ENCODE data around the gene NFIA. TPM values are rescaled to one million over a fixed set of nuclear protein-coding genes. Genes with fewer than 3 reads are reported as not detected.

NFIA gene
- total RNA-seq, 2 experiments from 2014 or later: 0.80 to 5.4 TPM

DNA sequence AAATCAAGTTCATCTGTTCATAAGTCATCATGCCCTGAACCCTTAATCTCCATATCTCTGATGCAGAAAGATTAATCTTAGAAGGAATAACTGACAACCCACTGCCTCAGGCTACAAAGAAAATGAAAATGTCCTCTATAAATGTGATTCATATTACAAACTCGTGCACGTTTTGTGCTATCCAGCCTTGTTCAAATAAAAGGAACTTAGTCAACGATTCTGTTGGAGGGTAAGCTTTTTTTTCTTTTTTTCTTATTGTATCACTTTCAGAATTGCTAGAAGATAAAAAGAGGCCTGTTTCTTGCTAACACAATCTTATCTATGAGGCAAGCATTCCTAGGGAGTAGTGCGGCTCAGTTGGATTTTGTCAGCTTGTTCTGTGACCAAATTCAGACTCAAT, 414.1 kb downstream of the NFIA start:
- ATAC-seq (no peak), DNase-seq (no peak)
- CTCF ChIA-PET: no interaction called here
- Mint-ChIP-seq H3K27ac (no peak overlapping the region), H3K9me3 (ENCODE audit: low read depth) (no peaks in the 10 kb centered on the region), H3K27me3 (peaks cover 25% of the 10 kb centered on the region), H3K4me1 (no peaks in the 10 kb centered on the region), H3K4me3 (no peak overlapping the region), H3K36me3 (no peaks in the 10 kb centered on the region)

DNA sequence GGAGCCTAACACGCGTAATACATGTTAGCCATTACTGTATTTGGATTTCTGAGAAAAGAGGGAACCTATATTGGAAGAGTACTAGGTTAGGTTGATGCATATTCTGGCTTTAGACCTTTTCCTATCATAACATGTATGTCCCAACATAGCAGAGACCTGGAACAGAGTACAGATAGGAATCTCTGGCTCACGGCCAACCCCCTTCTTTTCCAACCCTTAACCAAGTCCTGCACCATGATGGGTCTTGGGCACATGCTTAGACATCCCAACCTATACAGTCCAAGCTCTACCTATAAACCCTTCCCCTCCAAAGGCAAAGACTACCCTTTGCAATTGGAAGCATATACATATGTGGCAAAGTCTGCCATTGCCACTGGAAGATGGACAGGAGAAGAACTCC, 414.7 kb downstream of the NFIA start:
- CTCF ChIA-PET: no interaction called here
- ATAC-seq: no peak
- Mint-ChIP-seq H3K9me3 (ENCODE audit: low read depth) (no peaks in the 10 kb centered on the region), H3K36me3 (no peaks in the 10 kb centered on the region), H3K27me3 (peaks cover 20% of the 10 kb centered on the region), H3K4me3 (no peak overlapping the region), H3K4me1 (no peaks in the 10 kb centered on the region), H3K27ac (no peak overlapping the region)
- no peak for DNase-seq

DNA sequence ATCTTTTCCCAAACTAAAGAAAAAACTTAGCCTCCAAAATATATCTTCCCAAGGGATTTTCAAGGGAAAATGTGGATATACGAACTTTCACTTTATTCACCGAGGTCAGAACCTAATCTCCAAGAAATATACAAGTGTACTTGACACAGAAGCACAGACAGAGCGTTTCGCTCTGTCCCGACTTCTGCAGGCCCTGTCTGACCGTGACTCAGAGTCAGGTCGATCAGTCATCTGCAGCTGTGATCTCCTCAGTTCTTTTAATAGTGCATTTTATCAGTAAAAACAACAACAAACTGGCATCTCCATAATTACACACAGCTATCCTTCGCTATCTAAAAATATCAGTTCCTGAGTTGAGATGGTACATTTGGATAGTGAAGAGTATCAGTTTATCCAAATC, 416.0 kb downstream of the NFIA start:
- Mint-ChIP-seq H3K9me3 (ENCODE audit: low read depth) (no peaks in the 10 kb centered on the region), H3K27ac (no peak overlapping the region)
- CTCF ChIA-PET: no interaction called here

DNA sequence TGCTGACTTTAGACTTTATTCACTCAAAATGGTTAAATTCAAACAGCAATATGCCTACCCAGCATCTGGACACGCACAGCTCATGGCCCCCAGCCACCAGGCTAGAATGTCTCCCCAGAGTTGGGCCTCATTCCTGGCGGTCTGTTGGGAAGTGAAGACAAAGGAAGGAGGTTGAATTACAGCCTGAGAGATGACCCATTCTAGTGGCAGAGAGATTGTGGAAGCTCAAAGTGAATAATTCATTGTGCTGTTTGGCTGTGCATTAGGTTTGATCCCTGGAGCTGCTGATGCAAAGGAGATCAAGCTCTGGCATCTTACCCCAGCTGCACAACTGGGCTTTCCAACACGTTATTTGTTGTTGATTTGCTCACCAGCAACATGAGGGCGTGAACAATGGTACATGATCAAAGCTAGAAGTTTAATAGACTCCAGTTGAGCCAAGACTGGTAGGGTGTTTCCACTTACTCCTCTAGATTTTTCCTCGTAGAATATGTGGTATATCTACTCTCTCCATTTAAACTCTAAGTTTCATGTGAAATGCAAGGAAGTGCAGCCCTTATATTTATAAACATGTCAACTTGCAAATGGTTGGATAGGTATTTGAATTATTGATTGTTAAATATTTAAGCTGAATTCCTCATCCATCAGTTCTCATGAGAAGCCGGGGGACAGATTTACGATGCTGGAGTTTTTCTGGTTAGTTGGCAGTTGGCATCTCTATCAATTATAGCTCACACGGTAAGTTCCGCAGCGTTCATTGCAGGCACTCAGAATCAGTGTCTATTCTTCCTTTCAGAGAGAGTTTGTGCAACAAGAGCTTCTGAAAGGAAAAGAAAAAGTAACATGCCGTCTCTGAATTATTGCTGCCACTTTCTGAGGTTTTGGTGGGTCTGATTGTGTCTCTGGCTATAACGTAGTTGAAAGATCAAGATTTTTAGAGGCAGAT, 419.9 kb downstream of the NFIA start:
- H3K36me3 Mint-ChIP-seq: no peaks in the 10 kb centered on the region
- peaks cover 24% of the 10 kb centered on the region for H3K27me3 Mint-ChIP-seq
- no peak overlapping the region for H3K27ac Mint-ChIP-seq
- ATAC-seq: no peak
- H3K4me3 Mint-ChIP-seq: no peak overlapping the region
- DNase-seq: no peak
- CTCF ChIA-PET: no interaction called here
- no peaks in the 10 kb centered on the region for H3K9me3 Mint-ChIP-seq (ENCODE audit: low read depth)
- H3K4me1 Mint-ChIP-seq: no peaks in the 10 kb centered on the region

More for the DNA sequence above, 416.0 kb downstream of the NFIA start:
- no peaks in the 10 kb centered on the region for H3K4me1 Mint-ChIP-seq
- no peaks in the 10 kb centered on the region for H3K36me3 Mint-ChIP-seq
- ATAC-seq (no peak), DNase-seq (no peak)
- peaks cover 26% of the 10 kb centered on the region for H3K27me3 Mint-ChIP-seq
- H3K4me3 Mint-ChIP-seq: no peak overlapping the region

DNA sequence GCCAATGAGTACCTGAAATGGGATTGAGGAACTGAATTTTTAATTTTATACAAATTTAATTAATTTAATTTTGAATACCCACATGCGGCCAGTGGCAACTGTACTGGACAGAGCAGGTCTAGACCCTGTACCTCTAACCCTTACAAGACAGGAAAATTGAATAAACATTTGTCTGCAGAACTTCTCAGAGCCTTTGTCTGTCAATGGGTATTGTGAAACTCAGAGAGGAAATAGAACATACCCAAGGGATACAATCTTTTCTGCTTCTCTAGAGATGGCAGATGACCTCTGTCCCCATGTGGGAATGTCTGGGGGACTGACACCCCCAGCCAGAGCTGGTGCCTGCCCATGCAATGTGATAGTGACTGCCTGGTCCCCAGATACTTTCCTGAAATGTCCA, 421.9 kb downstream of the NFIA start:
- no peak for ATAC-seq
- Mint-ChIP-seq H3K4me1 (no peaks in the 10 kb centered on the region), H3K27me3 (peaks cover 20% of the 10 kb centered on the region), H3K27ac (no peak overlapping the region), H3K4me3 (no peak overlapping the region), H3K9me3 (ENCODE audit: low read depth) (no peaks in the 10 kb centered on the region), H3K36me3 (no peaks in the 10 kb centered on the region)
- CTCF ChIA-PET: no interaction called here
- no peak for DNase-seq

DNA sequence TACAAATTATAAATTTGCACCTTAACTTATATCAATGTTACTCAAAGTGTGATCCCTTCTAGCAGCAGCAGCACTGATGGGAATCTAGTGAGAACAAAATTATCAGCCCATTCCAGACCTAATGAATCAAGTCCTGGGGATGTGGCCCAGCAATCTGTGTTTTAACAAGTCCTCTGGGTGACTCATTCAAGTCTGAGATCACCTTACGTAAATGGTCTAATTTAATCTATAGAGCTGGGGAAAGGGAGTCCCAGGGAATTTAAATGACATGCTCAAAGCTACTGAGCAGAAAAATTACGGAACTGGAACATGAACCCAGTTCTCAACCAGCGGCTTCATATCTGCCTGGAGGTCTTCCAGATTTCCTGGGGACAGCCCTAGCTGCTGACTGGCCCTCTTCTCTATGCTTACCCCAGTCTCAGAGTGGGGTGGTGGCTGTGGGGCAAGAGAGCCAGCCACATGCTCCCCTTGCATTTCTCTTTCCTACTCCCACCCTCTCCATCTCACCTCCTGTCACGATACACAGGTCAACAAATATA, 422.6 kb downstream of the NFIA start:
- Mint-ChIP-seq H3K27me3 (peaks cover 14% of the 10 kb centered on the region), H3K27ac (no peak overlapping the region), H3K36me3 (no peaks in the 10 kb centered on the region), H3K4me1 (no peaks in the 10 kb centered on the region), H3K4me3 (no peak overlapping the region), H3K9me3 (ENCODE audit: low read depth) (no peaks in the 10 kb centered on the region)
- DNase-seq (no peak), ATAC-seq (no peak)
- CTCF ChIA-PET: no interaction called here

DNA sequence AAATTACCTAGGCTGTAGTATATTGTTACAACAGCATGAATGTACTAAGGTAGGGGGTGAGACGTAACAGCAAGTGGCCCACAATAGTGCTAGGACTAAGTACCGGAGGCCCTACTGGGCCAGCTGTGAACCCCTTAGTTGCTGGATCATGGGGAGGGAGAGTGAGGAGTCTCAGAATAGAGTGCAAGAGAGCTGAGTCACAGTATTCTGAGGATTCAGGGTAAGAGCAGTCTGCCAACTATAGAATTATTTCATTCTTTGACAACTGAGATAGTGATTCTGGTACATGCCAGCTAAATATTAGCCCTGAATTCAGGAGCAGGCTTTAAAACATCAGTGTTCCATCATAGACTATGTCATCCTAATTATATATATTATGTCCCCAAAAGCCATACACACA, 423.9 kb downstream of the NFIA start:
- H3K9me3 Mint-ChIP-seq (ENCODE audit: low read depth): no peaks in the 10 kb centered on the region
- ATAC-seq (no peak), DNase-seq (no peak)
- no peaks in the 10 kb centered on the region for H3K36me3 Mint-ChIP-seq
- H3K27ac Mint-ChIP-seq: no peak overlapping the region
- H3K4me1 Mint-ChIP-seq: no peaks in the 10 kb centered on the region
- H3K4me3 Mint-ChIP-seq: no peak overlapping the region
- CTCF ChIA-PET: no interaction called here
- H3K27me3 Mint-ChIP-seq: peaks cover 14% of the 10 kb centered on the region

DNA sequence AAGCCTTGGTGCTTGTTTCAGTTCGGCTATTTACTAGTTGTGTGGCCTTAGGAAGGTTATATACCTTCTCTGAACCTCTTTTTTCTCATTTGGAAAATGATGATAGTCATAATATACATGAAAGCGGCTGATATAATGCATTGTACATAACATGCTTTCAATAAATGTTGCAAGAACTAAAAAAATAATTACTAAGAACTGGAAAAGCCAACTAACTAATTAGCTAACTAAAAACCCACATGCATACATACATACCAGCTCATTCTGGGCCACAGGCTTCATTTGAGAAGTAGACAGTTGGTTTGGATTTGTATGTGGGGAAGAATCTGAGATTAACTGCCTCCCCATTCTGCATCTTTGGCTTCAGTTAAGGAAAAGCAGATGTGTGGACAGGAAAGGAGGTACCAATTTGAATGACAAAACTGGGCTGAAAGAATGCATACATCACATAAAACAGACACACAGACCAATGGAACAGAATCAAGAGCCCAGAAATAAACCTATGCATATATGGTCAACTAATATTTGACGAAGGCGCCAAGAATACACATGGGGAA, 424.7 kb downstream of the NFIA start:
- no peaks in the 10 kb centered on the region for H3K4me1 Mint-ChIP-seq
- ATAC-seq: no peak
- no peaks in the 10 kb centered on the region for H3K9me3 Mint-ChIP-seq (ENCODE audit: low read depth)
- no peak for DNase-seq
- no peak overlapping the region for H3K27ac Mint-ChIP-seq
- peaks cover 18% of the 10 kb centered on the region for H3K27me3 Mint-ChIP-seq
- H3K4me3 Mint-ChIP-seq: no peak overlapping the region
- CTCF ChIA-PET: no interaction called here
- no peaks in the 10 kb centered on the region for H3K36me3 Mint-ChIP-seq

Data from activated CD8-positive, alpha-beta memory T cell treated with anti-CD3 and anti-CD28 coated beads, Interleukin-2, amount 10 ng/mL, durations not matched to agents 7 days and 5 days (primary cell).